ENCODE data around the gene COLQ. TPM values are rescaled to one million over a fixed set of nuclear protein-coding genes. Genes with fewer than 3 reads are reported as not detected.

The COLQ gene
- total RNA-seq, 1 donor from 2014 or later, result under 0.01 TPM

DNA sequence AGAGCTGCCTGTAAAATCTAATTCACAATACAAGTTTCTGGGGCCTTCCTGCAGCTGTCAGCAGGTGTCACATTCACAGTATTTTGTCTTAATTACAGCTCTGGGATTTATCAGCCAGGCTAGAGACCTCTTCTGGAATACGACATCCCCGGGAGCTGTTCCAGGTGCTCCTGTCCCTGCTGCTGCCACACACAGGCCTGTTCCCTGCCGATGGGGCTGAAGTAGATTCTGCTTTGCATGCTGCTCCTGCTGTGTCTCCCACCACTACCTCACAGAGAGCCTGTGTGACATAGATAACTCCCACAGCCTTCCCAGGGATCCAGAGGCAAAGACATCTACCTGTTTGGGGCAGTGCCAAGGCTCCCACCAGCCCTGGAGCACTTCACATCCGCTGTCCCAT lies 20.4 kb downstream of the COLQ start:
- no peaks in the 10 kb centered on the region for H3K36me3 ChIP-seq (ENCODE audit: control insufficient read depth, insufficient read depth, low read length)
- FAIRE-seq (no peak), DNase-seq (ENCODE audit: low read depth) (no peak)
- H3K27me3 ChIP-seq (ENCODE audit: control insufficient read depth, insufficient read depth, low read length), result peaks cover 2% of the 10 kb centered on the region
- TF ChIP-seq, protein P1, sequence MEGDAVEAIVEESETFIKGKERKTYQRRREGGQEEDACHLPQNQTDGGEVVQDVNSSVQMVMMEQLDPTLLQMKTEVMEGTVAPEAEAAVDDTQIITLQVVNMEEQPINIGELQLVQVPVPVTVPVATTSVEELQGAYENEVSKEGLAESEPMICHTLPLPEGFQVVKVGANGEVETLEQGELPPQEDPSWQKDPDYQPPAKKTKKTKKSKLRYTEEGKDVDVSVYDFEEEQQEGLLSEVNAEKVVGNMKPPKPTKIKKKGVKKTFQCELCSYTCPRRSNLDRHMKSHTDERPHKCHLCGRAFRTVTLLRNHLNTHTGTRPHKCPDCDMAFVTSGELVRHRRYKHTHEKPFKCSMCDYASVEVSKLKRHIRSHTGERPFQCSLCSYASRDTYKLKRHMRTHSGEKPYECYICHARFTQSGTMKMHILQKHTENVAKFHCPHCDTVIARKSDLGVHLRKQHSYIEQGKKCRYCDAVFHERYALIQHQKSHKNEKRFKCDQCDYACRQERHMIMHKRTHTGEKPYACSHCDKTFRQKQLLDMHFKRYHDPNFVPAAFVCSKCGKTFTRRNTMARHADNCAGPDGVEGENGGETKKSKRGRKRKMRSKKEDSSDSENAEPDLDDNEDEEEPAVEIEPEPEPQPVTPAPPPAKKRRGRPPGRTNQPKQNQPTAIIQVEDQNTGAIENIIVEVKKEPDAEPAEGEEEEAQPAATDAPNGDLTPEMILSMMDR (IDR thresholded peaks at IDR 0.05; ENCODE audit: insufficient read depth, low read length, severe bottlenecking), result no peak
- no peak overlapping the region for H3K4me3 ChIP-seq (ENCODE audit: low read depth, low read length)

DNA sequence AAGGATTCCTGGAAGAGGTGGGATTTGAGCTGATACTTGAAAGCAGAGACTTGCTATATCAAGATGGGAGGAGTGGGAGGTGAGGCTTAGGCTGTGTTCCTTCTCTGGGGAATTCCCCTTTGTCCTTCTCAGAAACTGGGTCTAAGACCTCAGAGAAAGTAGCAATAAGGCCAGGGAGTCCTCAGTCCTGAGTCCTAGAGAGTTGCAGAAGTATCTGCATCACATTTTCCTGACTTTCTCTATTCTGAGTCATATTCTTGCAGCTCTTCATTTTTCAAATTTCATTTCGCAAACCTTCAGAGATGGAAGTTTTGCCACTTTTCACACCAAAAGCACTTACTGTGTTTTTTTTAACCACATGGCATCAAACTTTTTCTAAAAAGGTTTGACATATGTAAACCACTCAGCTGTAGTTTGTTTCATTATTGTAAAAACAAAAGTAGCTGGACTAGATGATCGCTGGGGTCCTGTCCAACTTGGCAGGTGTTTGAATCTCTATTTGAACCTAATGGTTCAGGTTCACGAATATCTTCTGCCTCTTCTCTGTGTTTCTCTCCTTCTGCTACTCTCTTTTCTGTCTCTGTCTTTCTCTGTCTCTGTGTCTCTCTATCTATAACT lies 21.3 kb downstream of the COLQ start:
- no peak for DNase-seq (ENCODE audit: low read depth)

DNA sequence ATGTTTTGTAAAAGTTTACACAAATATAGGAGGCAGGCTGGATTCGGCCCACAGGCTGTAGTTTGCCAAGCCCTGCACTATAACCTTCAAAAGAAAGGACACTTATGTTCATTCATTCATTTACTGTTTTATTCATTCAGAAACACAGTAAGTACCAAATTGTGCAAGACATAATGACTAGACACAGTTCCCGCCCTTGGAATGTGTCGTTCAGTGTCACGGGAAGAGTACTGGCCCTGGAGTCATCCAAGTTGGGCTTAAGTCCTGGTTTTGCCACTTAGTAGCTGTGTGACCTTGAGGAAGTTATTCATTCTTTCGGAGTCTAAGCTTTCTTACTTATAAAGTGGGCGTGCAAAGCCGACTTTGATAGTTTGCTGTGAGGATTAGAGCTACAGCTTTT lies 22.0 kb downstream of the COLQ start:
- TF ChIP-seq, protein P1 (IDR thresholded peaks at IDR 0.05; ENCODE audit: insufficient read depth, low read length, severe bottlenecking), result no peak
- Histone ChIP-seq H3K27me3 (ENCODE audit: control insufficient read depth, insufficient read depth, low read length) (peaks cover 4% of the 10 kb centered on the region), H3K4me3 (ENCODE audit: low read depth, low read length) (no peak overlapping the region), H3K36me3 (ENCODE audit: control insufficient read depth, insufficient read depth, low read length) (no peaks in the 10 kb centered on the region)
- no peak for FAIRE-seq
- DNase-seq (ENCODE audit: low read depth), result peak; percentile 23

More for the DNA sequence above, 21.3 kb downstream of the COLQ start:
- peaks cover 2% of the 10 kb centered on the region for H3K27me3 ChIP-seq (ENCODE audit: control insufficient read depth, insufficient read depth, low read length)
- TF ChIP-seq, protein P1 (IDR thresholded peaks at IDR 0.05; ENCODE audit: insufficient read depth, low read length, severe bottlenecking), result no peak
- no peak for FAIRE-seq
- no peaks in the 10 kb centered on the region for H3K36me3 ChIP-seq (ENCODE audit: control insufficient read depth, insufficient read depth, low read length)
- no peak overlapping the region for H3K4me3 ChIP-seq (ENCODE audit: low read depth, low read length)

DNA sequence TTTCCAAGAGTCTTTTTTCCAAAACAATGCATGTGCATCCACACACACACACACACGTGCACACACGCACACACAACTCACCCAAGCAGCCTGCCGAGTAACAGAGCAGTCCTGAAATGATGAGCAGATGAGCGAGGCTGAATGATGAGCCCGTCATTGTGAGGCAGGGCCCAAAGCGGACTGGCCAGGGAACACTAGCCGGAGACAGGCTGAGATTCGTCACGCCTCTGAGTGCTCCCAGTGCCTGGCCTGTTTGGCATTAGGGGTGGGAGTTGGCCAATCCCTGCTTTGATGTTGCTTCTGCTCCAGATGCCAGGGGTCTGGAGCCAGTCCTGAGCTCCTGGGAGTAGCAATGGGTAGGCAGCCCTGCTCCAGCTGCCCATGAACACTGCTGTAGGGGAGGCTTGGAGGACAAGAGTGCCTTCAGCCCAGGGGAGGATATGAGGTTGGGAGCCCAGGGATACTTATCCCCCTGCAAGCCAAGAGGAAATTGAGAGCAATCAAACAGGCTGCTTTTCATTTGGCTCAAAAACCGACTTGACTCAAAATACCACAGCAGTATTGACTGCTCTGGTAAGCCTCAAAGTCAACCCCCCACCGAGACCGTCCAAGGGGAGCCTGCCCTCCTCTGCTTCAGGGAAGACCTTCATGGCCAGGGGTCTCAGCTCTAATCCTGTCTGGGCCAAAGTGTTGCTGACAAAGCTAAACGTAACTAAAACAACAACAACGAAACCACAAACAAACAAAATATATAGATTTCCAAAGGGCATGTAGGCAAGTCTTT lies 22.9 kb downstream of the COLQ start:
- Histone ChIP-seq H3K27me3 (ENCODE audit: control insufficient read depth, insufficient read depth, low read length) (peaks cover 4% of the 10 kb centered on the region), H3K4me3 (ENCODE audit: low read depth, low read length) (no peak overlapping the region), H3K36me3 (ENCODE audit: control insufficient read depth, insufficient read depth, low read length) (no peaks in the 10 kb centered on the region)
- TF ChIP-seq, protein P1 (IDR thresholded peaks at IDR 0.05; ENCODE audit: insufficient read depth, low read length, severe bottlenecking), result no peak
- DNase-seq (ENCODE audit: low read depth) (no peak), FAIRE-seq (no peak)

DNA sequence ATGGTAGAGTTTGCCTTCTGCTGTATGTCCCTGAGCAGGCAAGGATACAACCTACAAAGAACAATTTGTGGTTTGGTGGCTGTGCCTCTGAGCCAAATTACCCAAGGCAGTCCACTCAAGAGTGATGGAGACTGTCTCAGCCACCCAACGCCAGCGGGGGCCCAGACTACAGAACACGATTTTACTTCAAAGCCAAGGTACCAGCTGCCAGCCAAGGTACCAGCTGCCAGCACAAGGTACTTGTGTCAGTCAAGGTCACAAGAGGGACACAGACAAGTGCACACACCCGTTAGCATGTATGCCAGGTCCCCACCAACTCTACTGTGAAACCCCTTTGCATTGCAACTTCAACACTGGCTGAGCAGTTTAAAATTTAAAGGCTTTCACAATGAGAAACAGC lies 23.5 kb downstream of the COLQ start:
- TF ChIP-seq, protein P1 (IDR thresholded peaks at IDR 0.05; ENCODE audit: insufficient read depth, low read length, severe bottlenecking), result no peak
- Histone ChIP-seq H3K27me3 (ENCODE audit: control insufficient read depth, insufficient read depth, low read length) (peaks cover 4% of the 10 kb centered on the region), H3K4me3 (ENCODE audit: low read depth, low read length) (no peak overlapping the region), H3K36me3 (ENCODE audit: control insufficient read depth, insufficient read depth, low read length) (no peaks in the 10 kb centered on the region)
- DNase-seq (ENCODE audit: low read depth) (no peak), FAIRE-seq (no peak)

All from bronchial epithelial cell (primary cell).